GM04504 (cell line): Measurements from ENCODE around the gene CTDSP2.
"Not testable (repeated sequence)": the region's sequence is repeated elsewhere in the genome, so short reads cannot be mapped to it uniquely, and the experiment has no call there.

Experiments
- DNase-seq: peaks from one replicate; pipeline ENCODE4 v3.0.0-alpha.2; 2012; ENCODE audit warnings: low read depth

Gene CTDSP2

GRCh38 chr12:57781801-57782200, 64.7 kb downstream of the CTDSP2 start:
- no peak for DNase-seq

GRCh38 chr12:57781244-57781643, 65.3 kb downstream of the CTDSP2 start:
- DNase-seq = no peak

GRCh38 chr12:57780284-57780897, 66.1 kb downstream of the CTDSP2 start:
- no peak for DNase-seq

GRCh38 chr12:57779736-57780135, 66.8 kb downstream of the CTDSP2 start:
- no peak for DNase-seq

DNA sequence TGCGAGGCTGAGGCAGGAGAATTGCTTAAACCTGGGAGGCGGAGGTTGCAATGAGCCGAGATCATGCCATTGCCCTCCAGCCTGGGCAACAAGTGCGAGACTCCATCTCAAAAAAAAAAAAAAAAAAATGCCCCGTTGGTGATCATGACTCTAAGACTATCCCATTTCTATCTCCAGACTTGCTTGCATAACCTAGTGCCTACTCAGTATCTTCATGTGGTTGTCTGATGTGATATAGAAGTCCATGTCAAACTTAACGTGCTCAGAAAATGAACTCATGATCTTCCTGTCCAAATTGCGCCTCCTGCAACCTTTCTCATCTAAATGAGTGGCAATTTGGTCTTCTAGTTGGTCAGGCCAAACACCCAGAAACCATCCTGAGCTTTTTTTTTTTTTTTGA, 68.6 kb downstream of the CTDSP2 start:
- DNase-seq = no peak

DNA sequence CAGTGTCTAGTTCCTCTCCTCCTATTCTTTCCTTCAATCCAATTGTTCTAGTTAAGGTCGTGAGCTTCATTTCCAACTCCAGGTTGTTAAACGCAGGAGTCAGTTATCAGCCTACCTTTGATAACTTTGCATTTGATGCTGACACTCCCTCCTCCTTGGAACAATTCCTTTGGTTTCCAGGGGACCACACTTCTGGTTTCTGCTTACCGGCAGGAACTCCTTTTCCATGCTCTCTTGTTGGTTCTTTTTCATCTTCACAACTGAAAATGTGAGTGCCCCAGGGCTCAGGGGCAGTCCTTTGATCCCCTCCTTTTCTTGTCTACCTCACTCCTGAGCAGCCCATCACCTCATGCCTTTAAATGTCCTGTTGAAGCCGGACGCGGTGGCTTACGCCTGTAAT, 69.2 kb downstream of the CTDSP2 start:
- DNase-seq = no peak

- DNase-seq = no peak
Observed at GRCh38 chr12:57776247-57776587, 70.3 kb downstream of the CTDSP2 start.

DNA sequence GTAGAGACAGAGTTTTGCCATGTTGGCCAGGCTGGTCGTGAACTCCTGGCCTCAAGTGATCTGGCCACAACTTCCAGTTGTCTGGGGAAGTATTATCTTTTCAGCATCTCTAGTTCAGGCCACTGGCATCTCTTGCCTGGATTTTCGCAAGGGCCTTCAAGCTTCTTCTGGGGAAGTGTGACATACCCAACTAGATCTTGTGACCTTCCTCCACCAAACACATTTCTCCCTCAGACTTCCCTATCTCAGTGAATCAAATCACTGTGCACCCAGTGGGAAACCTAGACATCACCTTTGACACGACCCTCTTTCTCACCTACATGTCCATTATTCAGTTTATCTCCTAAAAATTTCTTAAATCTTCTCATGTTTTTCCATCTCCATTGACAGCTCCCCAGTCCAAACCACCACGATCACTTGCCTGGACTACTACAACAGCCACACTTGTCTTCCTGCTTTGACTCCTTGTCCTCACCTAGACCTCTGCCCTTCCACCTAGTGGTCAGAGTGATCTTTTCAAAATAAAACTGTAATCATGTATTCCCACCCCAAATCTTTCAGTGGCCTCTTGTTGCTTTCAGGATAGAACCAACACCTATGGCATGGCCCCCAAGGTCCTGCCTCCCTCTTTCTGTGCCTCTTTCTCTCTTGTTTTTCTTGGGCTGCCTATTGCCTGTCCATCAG, 70.8 kb downstream of the CTDSP2 start:
- DNase-seq = no peak

GRCh38 chr12:57775044-57775443, 71.5 kb downstream of the CTDSP2 start:
- no peak for DNase-seq

DNA sequence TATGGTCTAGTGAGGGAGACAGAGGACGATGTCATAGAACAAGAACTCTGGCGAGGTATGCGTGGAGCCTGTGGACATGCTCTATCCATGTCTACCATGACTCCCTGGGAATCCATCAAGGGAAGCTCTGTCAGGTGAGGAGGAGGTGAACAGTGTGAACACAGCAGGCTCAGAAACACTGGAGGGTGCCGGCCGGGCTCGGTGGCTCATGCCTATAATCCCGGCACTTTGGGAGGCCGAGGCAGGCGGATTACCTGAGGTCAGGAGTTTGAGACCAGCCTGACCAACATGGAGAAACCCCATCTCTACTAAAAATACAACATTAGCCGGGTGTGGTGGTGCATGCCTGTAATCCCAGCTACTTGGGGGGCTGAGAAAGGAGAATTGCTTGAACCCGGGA, 71.9 kb downstream of the CTDSP2 start:
- not testable (repeated sequence) for DNase-seq

GRCh38 chr12:57772429-57773322, 73.9 kb downstream of the CTDSP2 start, which contains the start of gene EEF1AKMT3:
Gene EEF1AKMT3, plus strand, starts transcription at chr12:57772614. Its CDS starts 111 bp downstream, at chr12:57772725.
- no peak for DNase-seq

- peak; percentile 94 for DNase-seq
Observed at GRCh38 chr12:57771873-57772428, 74.6 kb downstream of the CTDSP2 start, which contains the start of gene METTL1. Gene METTL1, minus strand, starts transcription at chr12:57772105. Its CDS starts 22 bp downstream, at chr12:57772083.

DNA sequence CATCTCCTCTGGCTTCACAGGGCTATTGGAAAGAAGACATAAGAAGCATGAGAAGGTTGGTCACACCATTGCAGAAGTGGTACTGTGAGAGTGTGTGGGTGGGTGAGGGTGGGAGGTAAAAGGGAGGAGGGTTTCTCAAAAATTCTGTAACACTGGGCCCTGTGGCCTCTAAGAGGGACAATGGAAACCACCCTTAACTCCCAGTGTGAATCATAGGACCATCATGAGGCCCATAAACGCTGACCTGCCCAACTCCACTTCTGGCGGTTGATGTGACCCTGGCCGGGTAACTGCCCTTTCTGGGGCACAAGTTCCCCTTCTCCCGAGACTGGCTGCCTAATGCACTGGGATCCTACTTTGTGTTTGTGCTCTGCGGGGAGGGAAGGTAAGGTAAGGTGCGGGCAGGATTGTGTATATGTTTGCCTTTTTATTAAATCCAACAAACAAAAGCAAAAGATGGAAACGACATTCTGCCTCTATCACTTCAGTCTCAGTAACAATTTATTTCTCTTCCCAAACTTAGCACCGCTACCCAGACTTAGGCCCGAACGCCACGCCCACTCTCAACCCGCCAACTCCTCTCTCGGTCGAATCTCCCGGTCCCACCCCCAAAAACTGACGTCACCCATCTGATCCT, 75.2 kb downstream of the CTDSP2 start:
- DNase-seq = peak; percentile 76

DNA sequence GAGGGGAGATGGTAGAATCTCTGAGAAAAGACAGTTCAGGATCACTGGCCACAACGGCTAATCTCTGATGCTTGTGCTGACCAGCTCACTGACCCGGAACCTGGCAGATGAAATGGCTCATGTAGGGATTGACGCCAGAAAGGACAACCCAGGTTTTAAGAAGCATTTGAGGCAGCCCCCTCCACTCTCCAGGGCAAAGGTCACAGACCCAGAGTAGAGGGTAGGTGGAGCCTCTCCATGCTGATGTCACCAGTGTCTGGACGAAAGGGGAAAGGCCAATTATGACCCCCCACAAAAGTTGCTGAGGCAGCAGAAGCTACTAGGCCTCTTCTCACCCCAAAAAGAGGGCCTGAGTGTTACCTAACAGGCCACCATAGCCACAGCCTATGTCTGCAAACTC, 75.8 kb downstream of the CTDSP2 start:
- no peak for DNase-seq
